B cell (primary cell): ENCODE data around the gene BUB3. TPM values are rescaled to one million over a fixed set of nuclear protein-coding genes. Genes with fewer than 3 reads are reported as not detected.

ENCODE experiments used
- ATAC-seq: fragments of 200-7000 bp; cut with Tn5 transposase; one replicate; pipeline ENCODE4 v1.10.0; 2021; ENCODE audit warnings: low read depth, mild to moderate bottlenecking, moderate number of reproducible peaks, moderate library complexity
- CTCF ChIA-PET: fragments of 350-600 bp; sonication (Branson Sonifier 250); formaldehyde crosslinking; loops from one replicate; lab custom pipeline; 2021; ENCODE audit warnings: antibody characterized with exemption, inconsistent platforms; lab: Charles Lee
- POLR2A ChIA-PET: fragments of 350-600 bp; sonication (Branson Sonifier 250); formaldehyde crosslinking; loops from one replicate; lab custom pipeline; 2021; ENCODE audit warnings: antibody characterized with exemption; lab: Charles Lee
- DNase-seq: peaks from one replicate; pipeline ENCODE4 v3.0.0; 2013
- H2AFZ ChIP-seq: 2 replicates; pipeline ENCODE4 v1.6.1; 2012; ENCODE audit warnings: mild to moderate bottlenecking, low read depth, low read length; ENCODE audit not compliant: insufficient read depth, poor library complexity, severe bottlenecking
- H3K27ac ChIP-seq, 2 donors: 1 replicate in 1 of 2; 2 replicates in 1 of 2; pipeline ENCODE4 v1.5.1; 2012 to 2013; ENCODE audit warnings: low read length in 2 of 2, mild to moderate bottlenecking in 2 of 2, moderate library complexity in 1 of 2
- H3K27me3 ChIP-seq, 4 experiments: fragments of 200-600 bp in 1 of 4; sonication (generic) in 1 of 4; replicated peaks in 1 of 4; 1 replicate in 2 of 4; 2 replicates in 2 of 4; pipeline versions ENCODE4 v1.6.1 to v1.7.0; 2013 to 2016; ENCODE audit warnings: low read length in 3 of 4, mild to moderate bottlenecking in 2 of 4, mixed read lengths in 1 of 4, moderate library complexity in 1 of 4; ENCODE audit not compliant: insufficient read depth in 4 of 4, control insufficient read depth in 3 of 4; ENCODE audit errors: control extremely low read depth in 1 of 4
- H3K36me3 ChIP-seq, 2 experiments: replicated peaks in 1 of 2; 1 replicate in 1 of 2; 2 replicates in 1 of 2; pipeline versions ENCODE4 v1.6.1 to v1.7.1; 2013; ENCODE audit warnings: low read length in 1 of 2; ENCODE audit not compliant: insufficient read depth in 2 of 2, control insufficient read depth in 1 of 2; ENCODE audit errors: control extremely low read depth in 1 of 2, extremely low read depth in 1 of 2
- H3K4me1 ChIP-seq, 2 donors: fragments of 200-600 bp in 1 of 2; sonication (generic) in 1 of 2; 1 replicate in 1 of 2; 2 replicates in 1 of 2; pipeline versions ENCODE4 v1.5.1 to v1.6.1; 2013 to 2017; ENCODE audit warnings: low read length in 2 of 2; ENCODE audit not compliant: control insufficient read depth in 2 of 2, insufficient read depth in 2 of 2
- H3K4me2 ChIP-seq: replicated peaks from 2 replicates; pipeline ENCODE3; 2012; ENCODE audit warnings: mild to moderate bottlenecking, low read depth, low read length; ENCODE audit not compliant: poor library complexity, severe bottlenecking
- H3K4me3 ChIP-seq, 5 experiments: fragments of 200-600 bp in 1 of 5; sonication (generic) in 1 of 5; 1 replicate in 3 of 5; 2 replicates in 2 of 5; pipeline versions ENCODE4 v1.5.1 to v1.7.0; 2011 to 2016; ENCODE audit warnings: low read length in 4 of 5, mild to moderate bottlenecking in 4 of 5, low read depth in 2 of 5, control low read depth in 1 of 5, moderate library complexity in 1 of 5; ENCODE audit not compliant: insufficient read depth in 1 of 5; ENCODE audit errors: control extremely low read depth in 1 of 5, extremely low read depth in 1 of 5
- H3K79me2 ChIP-seq: fragments of 200-600 bp; sonication (generic); one replicate; pipeline ENCODE4 v1.6.0; 2016; ENCODE audit warnings: low read length; ENCODE audit not compliant: control insufficient read depth, insufficient read depth
- H3K9ac ChIP-seq: fragments of 200-600 bp; sonication (generic); 2 replicates; pipeline ENCODE4 v1.6.1; 2017; ENCODE audit warnings: mild to moderate bottlenecking, low read length, moderate library complexity
- H3K9me3 ChIP-seq, 3 donors: one replicate each; pipeline versions ENCODE4 v1.6.1 to v1.7.1; 2013; ENCODE audit warnings: low read length in 2 of 3; ENCODE audit not compliant: control insufficient read depth in 2 of 3, insufficient read depth in 1 of 3; ENCODE audit errors: control extremely low read depth in 1 of 3
- H4K20me1 ChIP-seq: 2 replicates; pipeline ENCODE4 v1.6.0; 2012; ENCODE audit warnings: mild to moderate bottlenecking, low read length; ENCODE audit not compliant: insufficient read depth, control insufficient read depth, poor library complexity, severe bottlenecking
- H3K27ac Mint-ChIP-seq: one replicate; pipeline ENCODE4 v1.8.0; 2021; ENCODE audit warnings: mixed read lengths
- H3K27me3 Mint-ChIP-seq: one replicate; pipeline ENCODE4 v1.8.0; 2021; ENCODE audit warnings: mixed read lengths
- H3K4me1 Mint-ChIP-seq: one replicate; pipeline ENCODE4 v1.8.0; 2021; ENCODE audit warnings: mixed read lengths
- H3K4me3 Mint-ChIP-seq: one replicate; pipeline ENCODE4 v1.8.0; 2021; ENCODE audit warnings: mixed read lengths
- H3K9me3 Mint-ChIP-seq: one replicate; pipeline ENCODE4 v1.8.0; 2022; ENCODE audit warnings: mixed read lengths; ENCODE audit not compliant: insufficient read depth
- CTCF ChIP-seq: fragments of 200-600 bp; IDR thresholded peaks from one replicate; pipeline ENCODE4 v1.8.0; 2022; ENCODE audit warnings: antibody characterized with exemption, mild to moderate bottlenecking
- EZH2 ChIP-seq: IDR thresholded peaks from 2 replicates; pipeline ENCODE4 v1.6.1; 2012; ENCODE audit warnings: borderline replicate concordance, low read depth, mild to moderate bottlenecking, moderate library complexity, low read length; ENCODE audit not compliant: insufficient read depth, poor library complexity, severe bottlenecking
- WGBS: methylation state at CpG from one replicate; pipeline ENCODE4 v1.1.5; 2013; ENCODE audit warnings: missing lambda C conversion rate; ENCODE audit not compliant: insufficient coverage; 5-methylcytosine and 5-hydroxymethylcytosine counted together
- intact Hi-C: fragments of 100-400 bp; cut with micrococcal nuclease; formaldehyde crosslinking; loops from one replicate; pipeline ENCODE4 v1.10.0; 2022
- polyA plus RNA-seq: library from polyadenylated mRNA; depleted of rRNA; stranded (reverse); fragments of >200 nt; gene quantifications from 2 replicates; pipeline ENCODE4 v1.2.3, GENCODE V29; 2012
- total RNA-seq, 2 donors: library from RNA; stranded (reverse); fragments of 120-200 nt in 1 of 2; gene quantifications; 1 replicate in 1 of 2; 2 replicates in 1 of 2; pipeline versions ENCODE4 v1.2.3 to v1.2.4, GENCODE V29; 2013 to 2022

Gene BUB3
- total and polyA plus RNA-seq, 2 donors (not counting 1 experiment from before 2014, with no cell fraction given) = 112 to 113 TPM

DNA sequence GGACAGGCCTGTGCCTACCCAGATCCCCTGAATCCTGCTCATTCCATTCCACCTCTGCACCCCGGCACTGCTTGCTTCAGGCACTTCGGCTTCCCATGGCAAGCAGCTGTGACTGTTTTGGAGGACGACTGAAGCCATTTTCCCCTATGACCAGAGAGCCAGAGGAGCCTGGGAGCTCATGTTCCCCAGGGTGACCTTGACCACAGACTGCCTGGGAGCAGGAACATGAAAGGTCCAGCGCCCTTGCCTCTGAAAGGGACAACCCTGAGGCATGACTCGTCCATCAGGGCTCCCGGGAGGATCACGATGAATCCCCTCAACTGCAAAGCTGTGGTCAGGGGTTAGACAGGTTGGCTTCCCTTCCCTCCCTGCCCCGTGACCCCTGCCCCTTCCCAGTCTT is 35.1 kb upstream of the BUB3 start:
- 78% methylated on average over 8 of the region's 8 CpGs for WGBS
- intact Hi-C loops = no loop called here
- Mint-ChIP-seq H3K9me3 (no peaks in the 10 kb centered on the region), H3K4me3 (no peak overlapping the region), H3K27me3 (peaks cover 50% of the 10 kb centered on the region), H3K27ac (no peak overlapping the region), H3K4me1 (no peaks in the 10 kb centered on the region)
- Histone ChIP-seq H3K27me3 (peaks cover 0 to 27% (median 17%) of the 10 kb centered on the region in 4 experiments), H4K20me1 (no peaks in the 10 kb centered on the region), H3K9ac (no peak overlapping the region), H3K79me2 (no peaks in the 10 kb centered on the region), H2AFZ (no peak overlapping the region), H3K27ac (no peak overlapping the region), H3K4me3 (no peak overlapping the region), H3K4me2 (no peak overlapping the region), H3K4me1 (no peaks in the 10 kb centered on the region), H3K9me3 (peaks cover 0 to 4% (median 0%) of the 10 kb centered on the region in 3 donors), H3K36me3 (no peaks in the 10 kb centered on the region)
- no peak for TF ChIP-seq CTCF
- no peak for ATAC-seq
- CTCF ChIA-PET = no interaction called here
- POLR2A ChIA-PET = no interaction called here
- no peak for DNase-seq

DNA sequence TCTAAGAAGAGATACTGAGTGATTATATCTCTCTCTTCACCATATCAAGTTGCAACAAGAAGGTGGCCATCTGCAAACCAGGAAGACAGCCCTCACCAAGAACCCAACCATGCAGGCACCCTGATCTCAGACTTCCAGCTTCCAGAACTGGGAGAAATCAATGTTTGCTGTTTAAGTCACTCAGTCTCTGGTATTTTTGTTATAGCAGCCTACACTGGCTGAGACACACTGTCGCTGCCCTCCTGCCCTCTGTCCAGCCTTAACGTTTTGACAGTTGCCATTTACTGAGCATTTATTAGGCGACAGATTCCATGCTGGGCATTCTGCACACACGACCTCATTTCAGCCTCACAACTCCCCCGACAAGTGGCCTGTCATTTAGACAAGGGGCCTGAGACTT is 28.0 kb upstream of the BUB3 start:
- peaks cover 0 to 4% (median 3%) of the 10 kb centered on the region in 3 donors for H3K9me3 ChIP-seq
- ChIA-PET POLR2A (no interaction called here), CTCF (no interaction called here)
- no peak overlapping the region for H3K4me3 Mint-ChIP-seq
- no peaks in the 10 kb centered on the region for H4K20me1 ChIP-seq
- no peak overlapping the region for H3K4me3 ChIP-seq
- no peaks in the 10 kb centered on the region for H3K36me3 ChIP-seq
- no peak overlapping the region for H3K27ac Mint-ChIP-seq
- ATAC-seq = no peak
- no peak for TF ChIP-seq CTCF
- no peak for TF ChIP-seq EZH2
- no peaks in the 10 kb centered on the region for H3K4me1 Mint-ChIP-seq
- no peak overlapping the region for H2AFZ ChIP-seq
- intact Hi-C loops = no loop called here
- peaks cover 0 to 51% (median 44%) of the 10 kb centered on the region in 4 experiments for H3K27me3 ChIP-seq
- H3K79me2 ChIP-seq = no peaks in the 10 kb centered on the region
- H3K4me1 ChIP-seq = no peaks in the 10 kb centered on the region
- no peak overlapping the region for H3K9ac ChIP-seq
- H3K27ac ChIP-seq = no peak overlapping the region
- peaks cover 3% of the 10 kb centered on the region for H3K9me3 Mint-ChIP-seq
- DNase-seq = no peak
- 83% methylated on average over 2 of the region's 5 CpGs for WGBS
- peaks cover 81% of the 10 kb centered on the region for H3K27me3 Mint-ChIP-seq
- H3K4me2 ChIP-seq = no peak overlapping the region
